ENCODE results near the gene LBHD2.

LBHD2 gene

DNA sequence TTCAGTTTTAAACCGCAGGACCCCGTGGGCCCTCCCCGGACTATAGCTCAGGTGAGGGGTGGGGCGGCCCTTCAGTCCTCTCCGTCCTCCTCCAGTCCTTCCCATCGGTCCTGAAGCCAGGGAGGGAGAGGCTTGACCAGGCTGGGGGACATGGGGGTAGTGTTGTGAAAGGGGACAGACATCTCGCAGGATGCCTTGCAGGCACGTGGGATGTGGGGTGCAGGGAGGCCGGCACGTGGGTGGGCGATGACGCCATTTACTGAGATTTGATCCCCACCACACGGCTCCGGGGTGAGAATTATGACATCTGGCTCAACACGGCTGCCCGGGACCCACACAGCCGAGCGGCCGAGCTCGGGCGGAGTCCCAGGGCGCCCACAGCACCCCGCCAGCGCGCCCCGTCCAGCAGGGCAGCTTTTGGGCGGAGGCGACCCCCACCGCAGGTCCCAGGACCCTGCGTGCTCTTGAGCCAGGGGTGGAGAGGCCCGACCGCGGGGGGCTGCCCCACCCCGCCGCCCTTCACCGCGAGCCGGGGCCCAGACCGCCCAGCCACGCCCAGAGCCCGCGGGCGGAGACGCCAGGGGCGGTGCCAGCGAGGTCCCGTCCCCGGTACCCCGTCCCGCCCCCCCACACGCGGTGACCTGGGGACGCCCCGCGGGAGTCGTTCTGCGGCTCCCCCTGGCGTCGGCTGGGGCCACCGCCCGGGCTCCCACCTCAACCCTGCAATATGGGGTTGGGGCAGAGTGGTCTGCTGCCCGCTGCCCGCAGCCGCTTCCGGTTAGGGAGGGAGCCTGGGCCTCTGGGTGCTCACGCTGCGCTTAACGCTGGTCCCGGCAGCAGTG, 7.3 kb downstream of the LBHD2 start:
- DNase-seq, result peak; percentile 86

DNA sequence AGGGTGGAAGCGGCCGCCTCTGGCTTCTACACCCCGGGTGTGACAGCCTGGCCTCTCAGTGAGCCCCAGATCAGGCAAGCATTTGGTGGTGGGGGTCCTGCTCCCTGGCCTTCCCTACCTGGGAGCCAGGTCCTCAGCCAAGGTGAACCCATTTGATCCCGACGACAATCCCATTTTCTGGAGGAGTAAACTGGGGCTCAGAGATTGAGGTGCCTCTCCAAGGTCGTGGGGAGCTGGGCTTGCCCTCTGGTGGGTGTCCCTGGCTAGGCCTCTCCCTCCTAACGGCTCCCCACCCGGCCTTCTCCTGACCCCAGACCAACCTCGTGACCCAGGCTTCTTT, 7.8 kb downstream of the LBHD2 start:
- DNase-seq, result no peak

DNA sequence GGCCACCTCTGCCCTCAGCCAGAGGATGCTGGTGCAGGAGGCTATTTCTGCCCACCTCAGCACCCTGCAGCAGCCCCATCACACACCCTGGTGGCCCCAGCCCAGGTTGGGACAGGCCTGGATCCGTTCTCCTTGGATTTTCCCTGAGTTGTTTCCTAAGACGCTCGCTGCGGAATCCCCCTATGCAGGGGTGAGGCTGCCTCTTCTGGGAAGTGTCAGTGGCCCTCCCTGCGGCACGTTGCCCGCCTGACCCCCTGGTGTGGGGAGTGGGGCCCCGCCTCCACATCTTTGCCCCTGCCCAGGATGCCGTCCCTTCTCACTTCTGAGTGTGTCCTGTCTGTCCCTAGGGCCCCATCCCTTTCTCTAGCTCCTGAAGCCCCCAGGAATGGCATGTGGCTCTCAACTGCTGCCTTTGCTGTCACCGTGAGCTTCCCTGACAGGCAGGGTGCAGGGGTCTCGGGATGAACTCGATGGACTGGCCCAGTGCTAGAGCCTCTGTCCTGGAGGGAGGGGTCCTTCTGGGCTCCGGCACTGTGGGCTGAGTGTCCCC, 9.9 kb downstream of the LBHD2 start:
- no peak for DNase-seq

- no peak for DNase-seq
These were observed 10.6 kb downstream of the LBHD2 start, which contains the start of gene EXOC3L4 for GRCh38 chr14:103094406-103095209. Gene EXOC3L4, plus strand, starts transcription at chr14:103094725. Its CDS starts 5,495 bp downstream, at chr14:103100220.

DNA sequence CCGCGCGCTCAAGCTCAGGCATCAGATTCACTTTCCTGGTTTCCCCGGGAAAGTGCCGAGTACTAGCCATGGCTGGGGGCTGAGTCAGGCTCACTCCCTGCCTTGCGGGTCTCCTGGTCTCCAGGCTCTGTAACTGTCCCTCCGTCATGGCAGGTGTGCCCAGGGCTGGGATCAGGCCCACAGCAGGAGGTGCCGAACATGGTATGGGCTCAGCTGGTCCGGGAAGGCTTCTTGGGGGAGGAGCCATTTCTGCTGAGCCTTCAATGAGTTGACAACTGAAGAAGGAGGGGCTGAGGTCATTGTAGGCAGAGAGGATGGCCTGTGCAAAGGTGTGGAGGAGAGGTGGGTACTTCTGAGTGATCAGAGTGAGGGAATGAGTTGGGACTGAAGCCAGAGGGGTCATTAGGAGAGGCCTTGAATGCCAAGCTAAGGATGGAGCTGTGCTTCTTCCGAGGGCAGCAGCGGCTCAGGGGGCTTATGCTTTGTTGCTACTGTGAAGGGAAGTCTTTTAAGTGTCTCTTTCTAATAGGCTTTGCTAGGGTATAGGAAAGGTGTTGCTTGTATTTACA, 11.3 kb downstream of the LBHD2 start:
- no peak for DNase-seq

- DNase-seq, result no peak
These were observed 12.4 kb downstream of the LBHD2 start for GRCh38 chr14:103096387-103096786.

GRCh38 chr14:103097244-103097993, 13.4 kb downstream of the LBHD2 start:
- DNase-seq, result no peak

- DNase-seq, result no peak
These were observed 14.3 kb downstream of the LBHD2 start for GRCh38 chr14:103097994-103098957.

GRCh38 chr14:103099081-103099732, 15.2 kb downstream of the LBHD2 start:
- no peak for DNase-seq

DNA sequence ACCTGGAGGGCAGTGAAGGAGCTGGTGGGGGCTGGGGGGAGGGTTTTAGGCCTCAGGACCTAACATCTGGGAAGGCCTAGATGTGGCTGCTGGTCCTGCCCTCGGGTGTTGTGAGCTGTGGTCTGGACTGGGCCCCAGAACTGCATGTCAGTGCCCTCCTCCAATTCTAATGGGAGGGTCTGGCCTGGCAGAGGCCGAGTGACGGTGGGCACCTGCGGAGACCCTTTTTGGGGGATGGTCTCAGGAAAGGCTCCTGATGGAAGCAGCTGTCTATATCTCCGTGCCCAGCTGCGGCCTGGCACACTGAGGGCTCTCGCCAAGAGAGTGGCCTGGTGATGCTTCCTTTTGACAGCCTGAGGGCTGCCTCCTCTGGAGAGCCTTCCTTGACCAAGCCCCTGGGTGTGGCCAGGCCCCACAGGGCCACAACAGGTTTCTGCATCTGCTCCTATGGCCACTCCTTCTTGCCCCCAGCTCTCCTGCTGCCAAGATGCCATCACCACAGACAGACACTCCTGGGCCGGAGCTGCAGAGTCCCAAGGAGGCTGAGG, 15.8 kb downstream of the LBHD2 start:
- DNase-seq, result no peak

DNA sequence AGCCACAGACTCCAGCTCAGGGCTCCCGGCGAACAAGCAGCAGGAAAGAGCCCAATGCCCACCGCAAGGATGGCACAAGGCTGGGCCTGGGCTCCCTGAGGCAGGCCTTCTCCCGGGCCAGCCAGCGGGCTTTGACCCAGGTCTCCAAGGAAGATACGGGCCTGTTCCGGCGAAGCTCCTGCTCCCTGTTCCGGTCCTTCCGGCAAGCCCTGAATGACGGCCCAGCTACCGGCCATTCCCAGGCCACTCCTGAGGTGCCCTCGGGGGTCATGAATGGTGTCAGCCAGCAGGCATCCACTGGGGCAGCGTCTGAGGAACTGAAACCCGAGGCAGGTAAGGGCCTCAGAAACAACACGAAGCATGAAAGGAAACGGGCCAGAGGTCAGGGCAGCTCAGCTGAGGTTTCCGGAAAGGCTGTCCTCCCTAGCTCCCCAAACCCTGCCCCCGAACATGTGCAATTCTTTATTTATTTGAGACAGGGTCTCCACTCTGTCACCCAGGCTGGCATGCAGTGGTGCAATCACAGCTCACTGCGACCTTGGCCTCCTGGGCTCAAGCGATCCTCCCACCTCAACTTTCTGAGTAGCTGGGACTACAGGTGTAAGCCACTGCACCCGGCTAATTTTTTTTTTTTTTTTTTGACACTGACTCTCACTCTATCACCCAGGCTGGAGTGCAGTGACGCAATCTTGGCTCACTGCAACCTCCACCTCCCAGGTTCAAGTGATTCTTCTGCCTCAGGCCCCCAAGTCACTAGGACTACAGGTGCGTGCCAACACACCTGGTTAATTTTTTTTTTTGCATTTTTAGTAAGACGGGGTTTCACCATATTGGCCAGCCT, 16.5 kb downstream of the LBHD2 start:
- DNase-seq, result no peak

- DNase-seq, result no peak
These were observed 17.4 kb downstream of the LBHD2 start for GRCh38 chr14:103101257-103101962.

DNA sequence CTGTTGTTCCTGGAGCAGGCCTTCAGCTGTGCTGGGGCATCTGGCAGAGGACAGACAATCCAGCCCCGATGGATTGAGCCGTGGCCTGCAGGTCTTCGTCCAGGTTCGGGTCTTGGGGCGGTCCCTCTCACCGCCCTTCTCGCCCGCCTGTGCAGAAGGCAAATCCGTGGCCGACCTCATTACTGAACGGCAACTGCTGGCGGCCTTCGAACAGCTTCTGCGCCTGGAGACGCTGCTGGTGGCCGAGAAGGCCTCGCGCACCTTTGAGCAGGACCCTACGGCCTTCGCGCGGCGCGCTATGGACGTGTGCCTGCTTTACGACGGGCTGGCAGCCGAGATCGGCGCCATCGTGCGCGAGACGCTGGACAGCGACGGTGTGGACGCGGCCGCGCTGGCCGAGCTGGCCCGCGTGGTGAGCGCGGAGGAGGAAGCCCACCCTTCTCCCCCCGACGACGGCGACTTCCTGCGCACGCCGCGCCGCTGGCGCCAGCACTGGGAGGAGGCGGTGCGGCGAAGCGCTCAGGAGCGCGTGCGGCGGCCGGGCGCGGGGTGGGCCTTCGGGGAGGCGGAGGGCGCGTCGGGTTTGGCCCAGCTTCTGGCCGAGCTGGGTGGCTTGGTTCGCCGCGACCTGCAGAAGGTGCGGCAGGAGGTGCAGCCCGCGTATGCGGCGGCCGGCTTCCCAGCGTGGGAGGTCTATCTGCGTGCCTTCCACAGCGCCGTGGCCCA, 18.1 kb downstream of the LBHD2 start:
- no peak for DNase-seq

GRCh38 chr14:103102689-103103260, 18.8 kb downstream of the LBHD2 start:
- DNase-seq, result no peak

GRCh38 chr14:103103461-103104388, 19.7 kb downstream of the LBHD2 start:
- peak; percentile 29 for DNase-seq

GRCh38 chr14:103104389-103104653, 20.3 kb downstream of the LBHD2 start:
- no peak for DNase-seq
